GM12891 (cell line): Measurements from ENCODE around the gene MDH1.
"Not testable (repeated sequence)": the region's sequence is repeated elsewhere in the genome, so short reads cannot be mapped to it uniquely, and the experiment has no call there.

Experiments
- PAX5 ChIP-seq: IDR thresholded peaks from 2 replicates; pipeline ENCODE4 v1.6.1; 2011; ENCODE audit warnings: low read length, moderate library complexity, mild to moderate bottlenecking; ENCODE audit not compliant: insufficient read depth, severe bottlenecking
- POLR2A ChIP-seq: IDR thresholded peaks from 2 replicates; pipeline ENCODE4 v1.6.1; 2011; ENCODE audit warnings: low read depth, low read length, control low read depth
- POLR2AphosphoS5 ChIP-seq: IDR thresholded peaks from 2 replicates; pipeline ENCODE4 v1.6.1; 2011; ENCODE audit warnings: low read depth, low read length, control low read depth
- POU2F2 ChIP-seq: IDR thresholded peaks from 2 replicates; pipeline ENCODE4 v1.6.1; 2011; ENCODE audit warnings: low read depth, mild to moderate bottlenecking, control low read depth, low read length, moderate library complexity
- SPI1 ChIP-seq: IDR thresholded peaks from 2 replicates; pipeline ENCODE4 v1.6.1; 2011; ENCODE audit warnings: low read depth, low read length, control low read depth
- TAF1 ChIP-seq: IDR thresholded peaks from 2 replicates; pipeline ENCODE4 v1.6.1; 2011; ENCODE audit warnings: low read depth, low read length, control low read depth

GRCh38 chr2:63558922-63559321 lies 29.8 kb upstream of the MDH1 start:
- not testable (repeated sequence) for TF ChIP-seq POLR2A, POLR2AphosphoS5, TAF1, POU2F2, PAX5, SPI1
